SK-N-SH (cell line): ENCODE data around the gene CTBP1. TPM values are rescaled to one million over a fixed set of nuclear protein-coding genes. Genes with fewer than 3 reads are reported as not detected.

Experiments
- CTCF ChIA-PET: fragments of 300-600, 350-600 bp; formaldehyde crosslinking; extraction: SDS; loops from one replicate; lab custom pipeline; 2021; lab: Yijun Ruan, JAX
- POLR2A ChIA-PET: fragments of 350-600 bp; sonication (Branson Sonifier 250); formaldehyde crosslinking; extraction: SDS; loops from one replicate; lab custom pipeline; 2020; ENCODE audit warnings: antibody characterized with exemption, inconsistent platforms; lab: Yijun Ruan, JAX
- DNase-seq: peaks from one replicate; pipeline ENCODE4 v3.0.0; 2012
- H2AFZ ChIP-seq: fragments of 200-600 bp; sonication (generic); 2 replicates; pipeline ENCODE4 v1.8.1; 2016; ENCODE audit warnings: antibody characterized with exemption, mild to moderate bottlenecking, low read depth
- H3F3A ChIP-seq: fragments of 200-600 bp; sonication (generic); replicated peaks from 2 replicates; pipeline ENCODE3; 2016; ENCODE audit warnings: antibody characterized with exemption, mild to moderate bottlenecking; ENCODE audit not compliant: insufficient read depth
- H3K27ac ChIP-seq, 2 experiments: fragments of 200-500 bp in 1 of 2; fragments of 200-600 bp in 1 of 2; sonication (Bioruptor generic) in 1 of 2; sonication (generic), shearing (Covaris generic) in 1 of 2; 2 replicates each; pipeline versions ENCODE4 v1.5.1 to v1.6.1; 2014 to 2016; ENCODE audit warnings: low read depth in 2 of 2, inconsistent platforms in 1 of 2, low read length in 1 of 2, mild to moderate bottlenecking in 1 of 2, mixed read lengths in 1 of 2
- H3K27me3 ChIP-seq: fragments of 200-600 bp; sonication (generic), shearing (Covaris generic); 2 replicates; pipeline ENCODE4 v1.6.1; 2016; ENCODE audit warnings: mixed run types; ENCODE audit not compliant: insufficient read depth
- H3K36me3 ChIP-seq, 2 experiments: fragments of 200-500 bp in 1 of 2; fragments of 200-600 bp in 1 of 2; sonication (Bioruptor generic) in 1 of 2; sonication (generic) in 1 of 2; replicated peaks in 1 of 2; 2 replicates each; pipeline versions ENCODE3 to v1.5.1; 2014 to 2016; ENCODE audit warnings: low read length in 1 of 2, mild to moderate bottlenecking in 1 of 2; ENCODE audit not compliant: insufficient read depth in 2 of 2, control insufficient read depth in 1 of 2
- H3K4me1 ChIP-seq, 2 experiments: fragments of 200-500 bp in 1 of 2; fragments of 200-600 bp in 1 of 2; sonication (Bioruptor generic) in 1 of 2; sonication (generic), shearing (Covaris generic) in 1 of 2; 2 replicates each; pipeline versions ENCODE4 v1.5.1 to v1.6.1; 2014 to 2016; ENCODE audit warnings: low read depth in 1 of 2, low read length in 1 of 2, mixed run types in 1 of 2; ENCODE audit not compliant: insufficient read depth in 2 of 2, control insufficient read depth in 1 of 2
- H3K4me2 ChIP-seq: fragments of 200-600 bp; sonication (generic), shearing (Covaris generic); 2 replicates; pipeline ENCODE4 v1.6.1; 2017; ENCODE audit warnings: mixed run types
- H3K4me3 ChIP-seq, 2 experiments: fragments of 200-500 bp in 1 of 2; fragments of 200-600 bp in 1 of 2; sonication (Bioruptor generic) in 1 of 2; sonication (generic), shearing (Covaris generic) in 1 of 2; 2 replicates each; pipeline versions ENCODE4 v1.5.1 to v1.8.1; 2014 to 2016; ENCODE audit warnings: low read depth in 2 of 2, inconsistent platforms in 1 of 2, low read length in 1 of 2, mild to moderate bottlenecking in 1 of 2, mixed read lengths in 1 of 2, moderate library complexity in 1 of 2
- H3K79me2 ChIP-seq: fragments of 200-600 bp; sonication (generic); 2 replicates; pipeline ENCODE4 v1.8.1; 2017; ENCODE audit warnings: mild to moderate bottlenecking; ENCODE audit not compliant: insufficient read depth
- H3K9ac ChIP-seq: fragments of 200-600 bp; sonication (generic); 2 replicates; pipeline ENCODE4 v1.6.1; 2017; ENCODE audit warnings: mixed run types
- H3K9me2 ChIP-seq: fragments of 200-600 bp; sonication (generic); 2 replicates; pipeline ENCODE4 v1.6.1; 2017; ENCODE audit warnings: mixed run types
- H3K9me3 ChIP-seq: fragments of 200-600 bp; sonication (generic); 2 replicates; pipeline ENCODE4 v1.6.1; 2017; ENCODE audit warnings: mixed run types, mild to moderate bottlenecking, moderate library complexity
- H4K20me1 ChIP-seq: fragments of 200-600 bp; sonication (generic); 2 replicates; pipeline ENCODE4 v1.6.1; 2017; ENCODE audit warnings: mild to moderate bottlenecking, mixed run types; ENCODE audit not compliant: insufficient read depth
- CHD2 ChIP-seq: fragments of 150-350 bp; IDR thresholded peaks from 2 replicates; pipeline ENCODE4 v1.6.1; 2018; ENCODE audit warnings: low read length; ENCODE audit not compliant: partially characterized antibody
- ELF1 ChIP-seq: IDR thresholded peaks from 2 replicates; pipeline ENCODE4 v1.4.0; 2012
- EP300 ChIP-seq, 2 experiments: IDR thresholded peaks; 2 replicates each; pipeline versions ENCODE4 v1.4.0 to v1.6.1; 2012; ENCODE audit warnings: borderline replicate concordance in 1 of 2, low read depth in 1 of 2, low read length in 1 of 2
- EZH2phosphoT487 ChIP-seq: fragments of 200-600 bp; sonication (generic); IDR thresholded peaks from 2 replicates; pipeline ENCODE4 v1.6.1; 2017; ENCODE audit warnings: low read depth, mixed run types, mild to moderate bottlenecking, antibody characterized with exemption, moderate library complexity, borderline replicate concordance
- FOSL2 ChIP-seq: IDR thresholded peaks from 2 replicates; pipeline ENCODE4 v1.4.0; 2012; ENCODE audit warnings: low read depth, mild to moderate bottlenecking, moderate library complexity, borderline replicate concordance
- FOXJ3 ChIP-seq: sonication (generic); formaldehyde crosslinking; IDR thresholded peaks from 2 replicates; pipeline ENCODE4 v1.5.1; 2020; ENCODE audit warnings: mild to moderate bottlenecking, missing genetic modification reagents
- FOXM1 ChIP-seq: IDR thresholded peaks from 2 replicates; pipeline ENCODE4 v1.4.0; 2012; ENCODE audit warnings: low read depth, mild to moderate bottlenecking
- MEF2A ChIP-seq: IDR thresholded peaks from 2 replicates; pipeline ENCODE4 v1.4.0; 2012; ENCODE audit warnings: low read depth, borderline replicate concordance
- NRF1 ChIP-seq: IDR thresholded peaks from 2 replicates; pipeline ENCODE4 v1.6.1; 2012; ENCODE audit warnings: low read depth, mild to moderate bottlenecking, low read length
- RFX5 ChIP-seq: IDR thresholded peaks from 2 replicates; pipeline ENCODE4 v1.6.1; 2012; ENCODE audit warnings: mild to moderate bottlenecking, improper control_type of control experiment, low read length
- SMC3 ChIP-seq: IDR thresholded peaks from 2 replicates; pipeline ENCODE4 v1.6.1; 2012; ENCODE audit warnings: low read depth, low read length, improper control_type of control experiment
- WGBS: methylation state at CpG from one replicate; pipeline ENCODE4 v1.1.6; 2017; ENCODE audit warnings: low lambda C conversion rate; 5-methylcytosine and 5-hydroxymethylcytosine counted together
- polyA plus RNA-seq, 3 experiments: library from polyadenylated mRNA; depleted of rRNA; stranded (reverse); fragments of >200 nt; gene quantifications; 2 replicates each; pipeline ENCODE4 v1.2.3, GENCODE V29; 2012
- TF ChIP-seq, protein P1 (sequence below): fragments of 150-350 bp; IDR thresholded peaks from 2 replicates; pipeline ENCODE4 v1.6.1; 2016; ENCODE audit warnings: mild to moderate bottlenecking, low read depth, low read length
- TF ChIP-seq, protein P2 (sequence below): IDR thresholded peaks from 2 replicates; pipeline ENCODE4 v1.6.1; 2012; ENCODE audit warnings: mild to moderate bottlenecking, low read depth, low read length, moderate library complexity
- TF ChIP-seq, protein P3 (sequence below): IDR thresholded peaks from 2 replicates; pipeline ENCODE4 v1.4.0; 2012; ENCODE audit warnings: low read depth
- TF ChIP-seq, protein P4 (sequence below): fragments of 150-350 bp; IDR thresholded peaks from 2 replicates; pipeline ENCODE4 v1.6.1; 2017; ENCODE audit warnings: antibody characterized with exemption, low read length, low read depth, borderline replicate concordance

CTBP1 gene
- polyA plus RNA-seq, 1 of the 3 experiments (the other 2 are of a cell fraction) = 183 TPM

DNA sequence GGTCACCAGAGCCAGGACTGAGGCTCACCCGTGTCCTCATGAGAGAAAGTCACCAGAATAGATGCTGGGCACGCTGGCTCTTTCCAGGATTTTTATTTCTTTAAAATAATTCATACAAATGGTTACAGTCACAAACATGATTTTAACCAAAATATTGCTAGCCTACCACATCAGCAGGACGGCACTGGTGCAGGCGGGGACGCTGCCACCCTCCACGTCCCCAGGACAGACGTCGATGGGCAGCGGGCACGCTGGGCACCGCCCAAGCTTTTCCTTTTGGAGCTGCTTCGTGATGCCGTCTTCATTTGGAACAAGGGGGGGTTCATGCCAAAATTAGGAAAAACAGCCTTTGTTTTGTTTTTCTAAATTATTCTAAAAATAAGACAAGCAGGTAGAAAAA is 37.6 kb downstream of the CTBP1 start:
- 95% methylated on average over 13 of the region's 13 CpGs for WGBS
- H3K9ac ChIP-seq = no peak overlapping the region
- ChIA-PET CTCF (interaction anchor here (1.0 to 1.1 kb wide), 2 partner anchors 22 to 80 kb away, joined by 3 read pairs; no protein-coding TSS in a partner anchor), POLR2A (interaction anchor here (0.7 kb wide), 1 partner anchor 11 kb away, joined by 3 read pairs; no protein-coding TSS in a partner anchor)
- DNase-seq = no peak
- no peak overlapping the region for H3K4me3 ChIP-seq
- no peaks in the 10 kb centered on the region for H3K79me2 ChIP-seq
- peaks cover 0 to 38% of the 10 kb centered on the region in 2 experiments; a peak in 1 of 4 replicates for H3K4me1 ChIP-seq
- H3K27me3 ChIP-seq = no peaks in the 10 kb centered on the region
- no peaks in the 10 kb centered on the region for H3K9me3 ChIP-seq
- H3K27ac ChIP-seq = no peak overlapping the region; a peak in 1 of 4 replicates
- peaks cover 4 to 50% of the 10 kb centered on the region in 2 experiments for H3K36me3 ChIP-seq
- H3F3A ChIP-seq = no peaks in the 10 kb centered on the region
- H3K4me2 ChIP-seq = no peak overlapping the region
- H3K9me2 ChIP-seq = no peaks in the 10 kb centered on the region
- H4K20me1 ChIP-seq = no peaks in the 10 kb centered on the region
- H2AFZ ChIP-seq = no peak overlapping the region
- TF ChIP-seq CHD2 = no peak
- TF ChIP-seq, protein P1, sequence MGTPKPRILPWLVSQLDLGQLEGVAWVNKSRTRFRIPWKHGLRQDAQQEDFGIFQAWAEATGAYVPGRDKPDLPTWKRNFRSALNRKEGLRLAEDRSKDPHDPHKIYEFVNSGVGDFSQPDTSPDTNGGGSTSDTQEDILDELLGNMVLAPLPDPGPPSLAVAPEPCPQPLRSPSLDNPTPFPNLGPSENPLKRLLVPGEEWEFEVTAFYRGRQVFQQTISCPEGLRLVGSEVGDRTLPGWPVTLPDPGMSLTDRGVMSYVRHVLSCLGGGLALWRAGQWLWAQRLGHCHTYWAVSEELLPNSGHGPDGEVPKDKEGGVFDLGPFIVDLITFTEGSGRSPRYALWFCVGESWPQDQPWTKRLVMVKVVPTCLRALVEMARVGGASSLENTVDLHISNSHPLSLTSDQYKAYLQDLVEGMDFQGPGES = no peak
- TF ChIP-seq, protein P2, sequence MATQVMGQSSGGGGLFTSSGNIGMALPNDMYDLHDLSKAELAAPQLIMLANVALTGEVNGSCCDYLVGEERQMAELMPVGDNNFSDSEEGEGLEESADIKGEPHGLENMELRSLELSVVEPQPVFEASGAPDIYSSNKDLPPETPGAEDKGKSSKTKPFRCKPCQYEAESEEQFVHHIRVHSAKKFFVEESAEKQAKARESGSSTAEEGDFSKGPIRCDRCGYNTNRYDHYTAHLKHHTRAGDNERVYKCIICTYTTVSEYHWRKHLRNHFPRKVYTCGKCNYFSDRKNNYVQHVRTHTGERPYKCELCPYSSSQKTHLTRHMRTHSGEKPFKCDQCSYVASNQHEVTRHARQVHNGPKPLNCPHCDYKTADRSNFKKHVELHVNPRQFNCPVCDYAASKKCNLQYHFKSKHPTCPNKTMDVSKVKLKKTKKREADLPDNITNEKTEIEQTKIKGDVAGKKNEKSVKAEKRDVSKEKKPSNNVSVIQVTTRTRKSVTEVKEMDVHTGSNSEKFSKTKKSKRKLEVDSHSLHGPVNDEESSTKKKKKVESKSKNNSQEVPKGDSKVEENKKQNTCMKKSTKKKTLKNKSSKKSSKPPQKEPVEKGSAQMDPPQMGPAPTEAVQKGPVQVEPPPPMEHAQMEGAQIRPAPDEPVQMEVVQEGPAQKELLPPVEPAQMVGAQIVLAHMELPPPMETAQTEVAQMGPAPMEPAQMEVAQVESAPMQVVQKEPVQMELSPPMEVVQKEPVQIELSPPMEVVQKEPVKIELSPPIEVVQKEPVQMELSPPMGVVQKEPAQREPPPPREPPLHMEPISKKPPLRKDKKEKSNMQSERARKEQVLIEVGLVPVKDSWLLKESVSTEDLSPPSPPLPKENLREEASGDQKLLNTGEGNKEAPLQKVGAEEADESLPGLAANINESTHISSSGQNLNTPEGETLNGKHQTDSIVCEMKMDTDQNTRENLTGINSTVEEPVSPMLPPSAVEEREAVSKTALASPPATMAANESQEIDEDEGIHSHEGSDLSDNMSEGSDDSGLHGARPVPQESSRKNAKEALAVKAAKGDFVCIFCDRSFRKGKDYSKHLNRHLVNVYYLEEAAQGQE = no peak
- no peak for TF ChIP-seq FOSL2
- TF ChIP-seq EP300 (IDR thresholded peaks at IDR 0.05; ENCODE audit: borderline replicate concordance in 1 of 2, low read depth in 1 of 2, low read length in 1 of 2) = no peak
- TF ChIP-seq RFX5 = no peak
- TF ChIP-seq ELF1 = no peak

DNA sequence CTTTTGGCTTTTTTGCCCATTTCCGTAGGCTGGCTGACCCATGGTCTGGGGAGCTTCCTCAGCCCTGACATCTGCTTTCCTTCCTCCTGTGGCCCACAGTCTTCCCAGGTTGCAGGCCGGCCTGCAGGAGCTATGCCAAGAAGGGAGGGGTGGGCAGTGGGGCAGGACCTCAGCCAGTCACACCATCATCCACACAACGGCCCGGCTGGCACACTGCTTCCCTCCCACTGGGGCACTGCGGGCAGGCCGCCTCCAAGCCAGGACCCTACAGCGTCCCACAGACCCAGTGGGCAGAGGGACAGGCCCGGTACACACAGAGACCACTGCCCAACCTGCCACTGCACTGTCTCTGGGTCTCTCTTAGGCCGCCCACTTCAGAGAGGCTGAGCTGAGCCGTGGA is 38.0 kb downstream of the CTBP1 start:
- no peak overlapping the region for H3K4me3 ChIP-seq
- TF ChIP-seq ELF1 (no peak), FOXJ3 (CRISPR knock-in tag) (no peak), FOXM1 (no peak), EZH2phosphoT487 (no peak), SMC3 (no peak), MEF2A (no peak), NRF1 (no peak)
- TF ChIP-seq, protein P2 = no peak
- TF ChIP-seq, protein P3, sequence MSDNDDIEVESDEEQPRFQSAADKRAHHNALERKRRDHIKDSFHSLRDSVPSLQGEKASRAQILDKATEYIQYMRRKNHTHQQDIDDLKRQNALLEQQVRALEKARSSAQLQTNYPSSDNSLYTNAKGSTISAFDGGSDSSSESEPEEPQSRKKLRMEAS = no peak
- TF ChIP-seq, protein P4, sequence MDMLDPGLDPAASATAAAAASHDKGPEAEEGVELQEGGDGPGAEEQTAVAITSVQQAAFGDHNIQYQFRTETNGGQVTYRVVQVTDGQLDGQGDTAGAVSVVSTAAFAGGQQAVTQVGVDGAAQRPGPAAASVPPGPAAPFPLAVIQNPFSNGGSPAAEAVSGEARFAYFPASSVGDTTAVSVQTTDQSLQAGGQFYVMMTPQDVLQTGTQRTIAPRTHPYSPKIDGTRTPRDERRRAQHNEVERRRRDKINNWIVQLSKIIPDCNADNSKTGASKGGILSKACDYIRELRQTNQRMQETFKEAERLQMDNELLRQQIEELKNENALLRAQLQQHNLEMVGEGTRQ = no peak

More for the DNA sequence above, 38.0 kb downstream of the CTBP1 start:
- no peak overlapping the region for H3K9ac ChIP-seq
- no peak overlapping the region for H2AFZ ChIP-seq
- no peaks in the 10 kb centered on the region for H3F3A ChIP-seq
- H3K27ac ChIP-seq = no peak overlapping the region; a peak in 1 of 4 replicates
- CTCF ChIA-PET = interaction anchor here (1.0 to 1.1 kb wide), 2 partner anchors 23 to 80 kb away, joined by 3 read pairs; no protein-coding TSS in a partner anchor
- no peaks in the 10 kb centered on the region for H3K79me2 ChIP-seq
- H3K9me2 ChIP-seq = no peaks in the 10 kb centered on the region
- POLR2A ChIA-PET = interaction anchor here (0.7 kb wide), 1 partner anchor 11 kb away, joined by 3 read pairs; no protein-coding TSS in a partner anchor
- no peaks in the 10 kb centered on the region for H3K27me3 ChIP-seq
- H3K4me2 ChIP-seq = no peak overlapping the region
- DNase-seq = no peak
- peaks cover 0 to 38% of the 10 kb centered on the region in 2 experiments; a peak in 1 of 4 replicates for H3K4me1 ChIP-seq
- 95% methylated on average over 7 of the region's 10 CpGs for WGBS
- H4K20me1 ChIP-seq = no peaks in the 10 kb centered on the region
- peaks cover 4 to 47% of the 10 kb centered on the region in 2 experiments for H3K36me3 ChIP-seq
- H3K9me3 ChIP-seq = no peaks in the 10 kb centered on the region
